Measurements from ENCODE around the gene TMEM131.
"Not testable (repeated sequence)": the region's sequence is repeated elsewhere in the genome, so short reads cannot be mapped to it uniquely, and the experiment has no call there.

The TMEM131 gene

GRCh38 chr2:97957432-97958183 lies 38.1 kb downstream of the TMEM131 start:
- ChIA-PET CTCF (no interaction called here), POLR2A (no interaction called here)
- no peak for TF ChIP-seq CTCF (IDR thresholded peaks at IDR 0.05; ENCODE audit: insufficient read depth, low read length, missing control alignments)
- no peak overlapping the region for H3K4me3 ChIP-seq (ENCODE audit: low read depth, low read length)
- no peak for DNase-seq (ENCODE audit: low read depth, low spot score)

GRCh38 chr2:97956753-97957152 lies 39.0 kb downstream of the TMEM131 start:
- CTCF ChIA-PET; H3K4me3 ChIP-seq (ENCODE audit: low read depth, low read length); DNase-seq (ENCODE audit: low read depth, low spot score); POLR2A ChIA-PET: not testable (repeated sequence)

- no peak overlapping the region for H3K4me3 ChIP-seq (ENCODE audit: low read depth, low read length)
- ChIA-PET POLR2A (no interaction called here), CTCF (no interaction called here)
- DNase-seq (ENCODE audit: low read depth, low spot score) = no peak
- no peak for TF ChIP-seq CTCF (IDR thresholded peaks at IDR 0.05; ENCODE audit: insufficient read depth, low read length, missing control alignments)
These were observed 41.9 kb downstream of the TMEM131 start for GRCh38 chr2:97953853-97954252.

GRCh38 chr2:97952357-97952756 lies 43.4 kb downstream of the TMEM131 start:
- TF ChIP-seq CTCF (IDR thresholded peaks at IDR 0.05; ENCODE audit: insufficient read depth, low read length, missing control alignments) = no peak
- ChIA-PET CTCF (no interaction called here), POLR2A (no interaction called here)
- no peak overlapping the region for H3K4me3 ChIP-seq (ENCODE audit: low read depth, low read length)
- no peak for DNase-seq (ENCODE audit: low read depth, low spot score)

GRCh38 chr2:97951155-97951680 lies 44.5 kb downstream of the TMEM131 start:
- POLR2A ChIA-PET = interaction anchor here (0.8 to 1.8 kb wide), 4 partner anchors 11 to 77 kb away, joined by 3 to 7 read pairs (median 3); no protein-coding TSS in a partner anchor
- TF ChIP-seq CTCF (IDR thresholded peaks at IDR 0.05; ENCODE audit: insufficient read depth, low read length, missing control alignments) = no peak

GRCh38 chr2:97950329-97951154 lies 45.2 kb downstream of the TMEM131 start:
- no peak overlapping the region; the same call in 1 of the 2 replicates for H3K4me3 ChIP-seq (ENCODE audit: low read depth, low read length)
- DNase-seq (ENCODE audit: low read depth, low spot score) = peak; percentile 68
- POLR2A ChIA-PET = interaction anchor here (0.8 to 1.8 kb wide), 4 partner anchors 11 to 78 kb away, joined by 3 to 7 read pairs (median 3); no protein-coding TSS in a partner anchor
- CTCF ChIA-PET = interaction anchor here (0.6 to 2.0 kb wide), 4 partner anchors 13 to 1083 kb away, joined by 3 to 5 read pairs (median 3); no protein-coding TSS in a partner anchor
- TF ChIP-seq CTCF (IDR thresholded peaks at IDR 0.05; ENCODE audit: insufficient read depth, low read length, missing control alignments) = no peak

More at GRCh38 chr2:97951155-97951680, 44.5 kb downstream of the TMEM131 start:
- no peak overlapping the region for H3K4me3 ChIP-seq (ENCODE audit: low read depth, low read length)
- no peak for DNase-seq (ENCODE audit: low read depth, low spot score)
- CTCF ChIA-PET = interaction anchor here (2.0 kb wide), 1 partner anchor 145 kb away, joined by 5 read pairs; no protein-coding TSS in a partner anchor

All from AG04449 (cell line).